Measurements from ENCODE around the gene TCF4.
A peak's percentile ranks its signal among the peaks of the same experiment; 100 is the strongest.

Gene TCF4

GRCh38 chr18:55501982-55502710 lies 85.8 kb downstream of the TCF4 start:
- no peak for DNase-seq (ENCODE audit: insufficient read length, low spot score)
- peak; percentile 59 for FAIRE-seq
- TF ChIP-seq POLR2A (IDR thresholded peaks at IDR 0.05; ENCODE audit: low read depth, low read length) (no peak), POU2F2 (IDR thresholded peaks at IDR 0.05; ENCODE audit: low read depth, low read length) (no peak), TAF1 (IDR thresholded peaks at IDR 0.05; ENCODE audit: low read depth, low read length) (no peak), POLR2AphosphoS5 (IDR thresholded peaks at IDR 0.05; ENCODE audit: low read depth, low read length) (no peak), SPI1 (IDR thresholded peaks at IDR 0.05; ENCODE audit: low read depth, low read length) (no peak), PAX5 (IDR thresholded peaks at IDR 0.05; ENCODE audit: insufficient read depth, low read length, severe bottlenecking) (no peak)

DNA sequence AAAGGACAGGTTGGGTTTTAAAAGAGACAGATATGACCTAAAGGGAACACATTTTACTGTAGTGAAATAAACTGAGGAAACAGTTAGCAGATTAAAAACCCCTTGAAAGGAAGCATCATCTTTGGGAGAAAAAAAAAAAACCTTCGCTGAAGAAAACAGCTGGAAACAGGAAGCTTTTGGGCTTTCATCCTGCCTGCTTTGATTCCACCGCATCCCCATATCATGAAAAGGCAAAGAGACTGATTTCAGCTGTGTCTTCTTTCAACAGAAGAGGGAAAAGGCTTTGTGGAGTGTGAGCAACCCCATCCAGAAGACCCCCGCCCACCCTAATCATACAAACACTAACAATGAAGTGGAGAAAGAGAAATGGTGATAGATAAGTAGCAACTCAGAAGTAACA lies 86.4 kb downstream of the TCF4 start:
- peak; percentile 31 for FAIRE-seq
- TF ChIP-seq PAX5 (IDR thresholded peaks at IDR 0.05; ENCODE audit: insufficient read depth, low read length, severe bottlenecking): no peak
- TF ChIP-seq TAF1 (IDR thresholded peaks at IDR 0.05; ENCODE audit: low read depth, low read length): no peak
- no peak for TF ChIP-seq POLR2A (IDR thresholded peaks at IDR 0.05; ENCODE audit: low read depth, low read length)
- no peak for TF ChIP-seq SPI1 (IDR thresholded peaks at IDR 0.05; ENCODE audit: low read depth, low read length)
- TF ChIP-seq POLR2AphosphoS5 (IDR thresholded peaks at IDR 0.05; ENCODE audit: low read depth, low read length): no peak
- DNase-seq (ENCODE audit: insufficient read length, low spot score): no peak

GRCh38 chr18:55500316-55501086 lies 87.5 kb downstream of the TCF4 start:
- FAIRE-seq (no peak), DNase-seq (ENCODE audit: insufficient read length, low spot score) (no peak)
- no peak for TF ChIP-seq SPI1 (IDR thresholded peaks at IDR 0.05; ENCODE audit: low read depth, low read length)
- no peak for TF ChIP-seq PAX5 (IDR thresholded peaks at IDR 0.05; ENCODE audit: insufficient read depth, low read length, severe bottlenecking)
- no peak for TF ChIP-seq POLR2A (IDR thresholded peaks at IDR 0.05; ENCODE audit: low read depth, low read length)
- no peak for TF ChIP-seq TAF1 (IDR thresholded peaks at IDR 0.05; ENCODE audit: low read depth, low read length)
- TF ChIP-seq POU2F2 (IDR thresholded peaks at IDR 0.05; ENCODE audit: low read depth, low read length): no peak
- TF ChIP-seq POLR2AphosphoS5 (IDR thresholded peaks at IDR 0.05; ENCODE audit: low read depth, low read length): no peak

DNA sequence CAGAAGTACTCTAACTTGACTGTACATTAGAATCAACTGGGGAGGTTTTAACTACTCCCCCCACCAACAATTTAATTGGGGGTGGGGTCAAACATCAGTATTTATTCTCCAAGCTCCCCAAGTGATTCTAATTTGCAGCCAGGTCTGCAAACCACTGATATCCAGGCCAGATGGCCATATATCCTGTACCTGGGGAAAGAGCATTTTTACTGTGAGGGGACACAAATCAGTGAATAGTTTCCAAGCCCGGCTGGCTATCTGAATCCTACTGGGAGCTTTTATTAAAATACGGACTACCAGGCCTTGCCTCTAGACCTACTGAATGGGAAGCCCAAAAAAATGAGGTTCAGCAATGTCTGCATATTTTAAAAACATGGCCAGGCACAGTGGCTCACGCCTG lies 88.5 kb downstream of the TCF4 start:
- FAIRE-seq (no peak), DNase-seq (ENCODE audit: insufficient read length, low spot score) (no peak)
- no peak for TF ChIP-seq POU2F2 (IDR thresholded peaks at IDR 0.05; ENCODE audit: low read depth, low read length)
- TF ChIP-seq POLR2AphosphoS5 (IDR thresholded peaks at IDR 0.05; ENCODE audit: low read depth, low read length): no peak
- TF ChIP-seq PAX5 (IDR thresholded peaks at IDR 0.05; ENCODE audit: insufficient read depth, low read length, severe bottlenecking): no peak
- no peak for TF ChIP-seq SPI1 (IDR thresholded peaks at IDR 0.05; ENCODE audit: low read depth, low read length)
- TF ChIP-seq TAF1 (IDR thresholded peaks at IDR 0.05; ENCODE audit: low read depth, low read length): no peak
- no peak for TF ChIP-seq POLR2A (IDR thresholded peaks at IDR 0.05; ENCODE audit: low read depth, low read length)

GRCh38 chr18:55497825-55498403 lies 90.1 kb downstream of the TCF4 start:
- no peak for TF ChIP-seq POU2F2 (IDR thresholded peaks at IDR 0.05; ENCODE audit: low read depth, low read length)
- no peak for TF ChIP-seq POLR2A (IDR thresholded peaks at IDR 0.05; ENCODE audit: low read depth, low read length)
- TF ChIP-seq POLR2AphosphoS5 (IDR thresholded peaks at IDR 0.05; ENCODE audit: low read depth, low read length): no peak
- no peak for TF ChIP-seq SPI1 (IDR thresholded peaks at IDR 0.05; ENCODE audit: low read depth, low read length)
- TF ChIP-seq TAF1 (IDR thresholded peaks at IDR 0.05; ENCODE audit: low read depth, low read length): no peak
- FAIRE-seq (no peak), DNase-seq (ENCODE audit: insufficient read length, low spot score) (no peak)

DNA sequence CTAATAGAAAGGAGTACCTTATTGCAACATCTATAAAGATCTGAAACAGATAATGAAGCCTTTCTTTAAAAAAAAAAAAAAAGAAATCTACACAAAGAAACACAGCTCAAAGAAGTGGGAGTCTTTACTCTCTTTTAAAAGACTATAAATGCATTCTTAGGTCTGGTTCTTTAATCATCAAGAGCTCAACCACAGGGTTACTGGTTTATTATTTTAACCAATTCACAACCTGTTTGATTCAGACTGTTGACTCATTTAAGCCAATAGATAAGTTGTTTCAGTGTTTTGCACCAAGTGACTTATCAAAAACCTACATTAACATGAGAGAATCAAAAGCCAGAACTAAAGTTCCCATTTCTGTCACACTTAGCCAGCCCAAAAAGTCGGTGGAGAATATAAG lies 93.1 kb downstream of the TCF4 start:
- FAIRE-seq (no peak), DNase-seq (ENCODE audit: insufficient read length, low spot score) (no peak)
- TF ChIP-seq POLR2AphosphoS5 (IDR thresholded peaks at IDR 0.05; ENCODE audit: low read depth, low read length) (no peak), POU2F2 (IDR thresholded peaks at IDR 0.05; ENCODE audit: low read depth, low read length) (no peak), TAF1 (IDR thresholded peaks at IDR 0.05; ENCODE audit: low read depth, low read length) (no peak), POLR2A (IDR thresholded peaks at IDR 0.05; ENCODE audit: low read depth, low read length) (no peak), SPI1 (IDR thresholded peaks at IDR 0.05; ENCODE audit: low read depth, low read length) (no peak), PAX5 (IDR thresholded peaks at IDR 0.05; ENCODE audit: insufficient read depth, low read length, severe bottlenecking) (no peak)

GRCh38 chr18:55494441-55494840 lies 93.6 kb downstream of the TCF4 start:
- FAIRE-seq (no peak), DNase-seq (ENCODE audit: insufficient read length, low spot score) (no peak)

DNA sequence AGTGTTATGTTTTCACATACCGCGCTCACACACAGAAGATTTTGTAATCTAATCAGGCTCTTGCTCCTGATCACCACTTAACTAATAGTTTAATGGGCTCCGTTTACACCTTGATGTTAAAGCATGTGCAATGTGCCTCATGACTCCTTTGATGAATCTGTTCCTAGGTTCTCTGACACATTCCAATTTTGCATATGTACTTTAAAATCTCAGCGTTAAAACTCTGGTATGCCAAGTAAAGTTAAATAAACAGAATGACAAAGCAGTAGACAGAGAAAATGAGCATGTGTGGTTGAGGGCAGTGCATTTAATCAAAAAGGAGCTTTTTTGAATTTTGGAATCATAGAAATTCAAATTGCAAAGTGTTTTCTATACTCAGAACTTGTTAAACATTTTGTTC lies 96.4 kb downstream of the TCF4 start:
- FAIRE-seq (peak; percentile 61), DNase-seq (ENCODE audit: insufficient read length, low spot score) (no peak)
- TF ChIP-seq POLR2A (IDR thresholded peaks at IDR 0.05; ENCODE audit: low read depth, low read length): no peak
- TF ChIP-seq POLR2AphosphoS5 (IDR thresholded peaks at IDR 0.05; ENCODE audit: low read depth, low read length): no peak
- TF ChIP-seq PAX5 (IDR thresholded peaks at IDR 0.05; ENCODE audit: insufficient read depth, low read length, severe bottlenecking): no peak
- no peak for TF ChIP-seq POU2F2 (IDR thresholded peaks at IDR 0.05; ENCODE audit: low read depth, low read length)
- TF ChIP-seq TAF1 (IDR thresholded peaks at IDR 0.05; ENCODE audit: low read depth, low read length): no peak
- no peak for TF ChIP-seq SPI1 (IDR thresholded peaks at IDR 0.05; ENCODE audit: low read depth, low read length)

More at GRCh38 chr18:55494441-55494840, 93.6 kb downstream of the TCF4 start:
- TF ChIP-seq POLR2AphosphoS5 (IDR thresholded peaks at IDR 0.05; ENCODE audit: low read depth, low read length): no peak
- no peak for TF ChIP-seq SPI1 (IDR thresholded peaks at IDR 0.05; ENCODE audit: low read depth, low read length)
- no peak for TF ChIP-seq TAF1 (IDR thresholded peaks at IDR 0.05; ENCODE audit: low read depth, low read length)
- TF ChIP-seq POU2F2 (IDR thresholded peaks at IDR 0.05; ENCODE audit: low read depth, low read length): no peak
- no peak for TF ChIP-seq POLR2A (IDR thresholded peaks at IDR 0.05; ENCODE audit: low read depth, low read length)
- TF ChIP-seq PAX5 (IDR thresholded peaks at IDR 0.05; ENCODE audit: insufficient read depth, low read length, severe bottlenecking): no peak
